ENCODE results near the gene PABPN1L. TPM values are rescaled to one million over a fixed set of nuclear protein-coding genes. Genes with fewer than 3 reads are reported as not detected.

The PABPN1L gene
- total and polyA plus RNA-seq, 2 donors = 0.09 to 0.34 TPM

DNA sequence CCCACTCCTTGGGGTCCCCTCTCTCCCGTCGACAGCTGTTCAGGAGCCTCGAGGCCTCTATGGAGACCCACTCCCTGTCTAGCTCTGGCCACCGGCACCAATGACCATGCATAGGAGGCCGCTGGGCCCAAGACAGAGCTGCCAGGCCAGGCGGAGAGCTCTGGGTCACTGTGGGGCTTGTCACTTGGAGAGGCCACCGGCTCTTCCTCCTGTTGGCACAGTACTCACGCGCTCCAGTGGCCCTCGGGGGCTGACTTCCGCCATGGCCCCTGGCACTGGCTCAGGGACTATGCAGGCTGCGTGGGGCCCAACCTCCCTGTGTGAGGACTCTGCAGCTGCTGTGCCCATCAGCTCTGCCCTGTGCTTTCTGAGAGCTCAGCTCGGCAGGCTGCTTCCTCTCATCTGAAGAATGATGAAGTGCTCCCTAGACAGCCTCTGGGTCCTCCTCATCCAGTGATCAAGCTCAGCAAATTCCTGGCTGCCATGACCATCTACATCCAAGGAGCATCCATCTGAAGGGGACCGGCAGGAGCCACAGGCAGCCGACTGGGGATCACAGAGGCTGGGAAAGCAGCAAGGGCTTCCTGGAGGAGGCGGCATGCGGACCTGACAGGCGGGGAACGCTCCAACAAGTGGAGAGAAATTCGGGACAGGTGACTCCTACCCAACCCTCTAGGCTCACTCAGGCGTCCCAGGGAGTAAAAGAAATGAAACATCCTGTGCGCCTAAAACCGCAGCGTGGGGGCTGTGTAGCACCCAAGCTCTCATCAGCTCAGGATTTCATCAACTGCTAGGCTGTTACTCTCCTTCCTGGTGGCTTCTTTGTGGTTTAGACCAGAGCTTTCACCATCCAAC is 26.5 kb downstream of the PABPN1L start:
- Histone ChIP-seq H3K4me3 (ENCODE audit: low read length in 2 of 2) (no peak overlapping the region), H3K36me3 (ENCODE audit: control insufficient read depth in 2 of 2, insufficient read depth in 2 of 2, low read length in 1 of 2) (peaks cover 11 to 15% of the 10 kb centered on the region in 2 donors), H3K9me3 (ENCODE audit: control insufficient read depth in 2 of 2, insufficient read depth in 1 of 2, low read length in 1 of 2) (no peaks in the 10 kb centered on the region), H3K27me3 (ENCODE audit: control insufficient read depth in 2 of 2, insufficient read depth in 1 of 2, low read length in 1 of 2) (no peaks in the 10 kb centered on the region), H3K27ac (ENCODE audit: low read depth in 1 of 2, low read length in 1 of 2) (no peak overlapping the region), H3K4me1 (ENCODE audit: control insufficient read depth in 2 of 2, insufficient read depth in 2 of 2, low read length in 2 of 2) (no peaks in the 10 kb centered on the region)
- 97% methylated on average over 24 of the region's 24 CpGs for WGBS
- no peak for DNase-seq (ENCODE audit: low read depth in 6 of 9, low spot score in 9 of 9)

DNA sequence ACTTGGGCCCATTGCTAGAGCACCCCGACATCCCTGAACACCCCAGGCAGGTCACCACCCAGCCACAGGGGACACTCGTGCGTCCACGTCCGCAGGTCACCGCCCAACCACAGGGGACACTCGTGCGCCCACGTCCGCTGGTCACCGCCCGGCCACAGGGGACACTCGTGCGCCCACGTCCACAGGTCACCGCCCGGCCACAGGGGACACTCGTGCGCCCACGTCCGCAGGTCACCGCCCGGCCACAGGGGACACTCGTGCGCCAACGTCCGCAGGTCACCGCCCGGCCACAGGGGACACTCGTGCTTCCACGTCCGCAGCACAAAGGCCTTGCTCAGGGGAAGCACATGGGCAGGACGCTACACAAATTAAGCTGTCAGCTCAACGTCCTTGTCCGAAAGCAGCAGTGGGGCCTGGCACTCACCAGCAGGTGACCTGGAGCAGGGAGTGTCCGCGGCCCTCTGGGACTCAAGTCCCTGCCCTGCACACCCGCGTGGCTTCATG is 27.4 kb downstream of the PABPN1L start:
- DNase-seq (ENCODE audit: low read depth in 6 of 9, low spot score in 9 of 9) = no peak
- Histone ChIP-seq H3K4me1 (ENCODE audit: control insufficient read depth in 2 of 2, insufficient read depth in 2 of 2, low read length in 2 of 2) (no peaks in the 10 kb centered on the region), H3K27me3 (ENCODE audit: control insufficient read depth in 2 of 2, insufficient read depth in 1 of 2, low read length in 1 of 2) (no peaks in the 10 kb centered on the region), H3K36me3 (ENCODE audit: control insufficient read depth in 2 of 2, insufficient read depth in 2 of 2, low read length in 1 of 2) (peaks cover 11 to 15% of the 10 kb centered on the region in 2 donors), H3K4me3 (ENCODE audit: low read length in 2 of 2) (no peak overlapping the region), H3K9me3 (ENCODE audit: control insufficient read depth in 2 of 2, insufficient read depth in 1 of 2, low read length in 1 of 2) (no peaks in the 10 kb centered on the region), H3K27ac (ENCODE audit: low read depth in 1 of 2, low read length in 1 of 2) (no peak overlapping the region)
- WGBS = 95% methylated on average over 39 of the region's 39 CpGs

DNA sequence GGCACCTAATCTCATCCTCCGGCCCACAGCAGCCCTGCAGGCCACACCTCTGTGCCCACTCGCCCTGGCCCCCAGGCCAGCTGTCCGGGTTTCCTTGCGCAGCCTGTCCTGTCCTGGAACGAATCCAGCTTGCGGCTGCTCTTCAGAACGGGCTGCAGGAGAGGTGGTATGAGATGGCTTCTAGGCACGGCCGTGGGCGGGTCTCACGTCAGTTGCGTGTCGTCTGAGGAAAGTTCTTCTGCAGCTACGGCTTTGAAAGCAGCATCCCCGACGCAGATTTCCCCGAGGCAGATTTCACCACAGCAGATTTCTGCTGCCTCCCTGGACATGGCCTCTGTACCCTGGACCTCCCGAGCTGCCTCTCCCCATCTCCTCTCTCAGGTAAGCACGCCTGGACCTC is 27.9 kb downstream of the PABPN1L start:
- no peak overlapping the region for H3K4me3 ChIP-seq (ENCODE audit: low read length in 2 of 2)
- H3K27ac ChIP-seq (ENCODE audit: low read depth in 1 of 2, low read length in 1 of 2) = no peak overlapping the region
- WGBS = 97% methylated on average over 19 of the region's 19 CpGs
- H3K9me3 ChIP-seq (ENCODE audit: control insufficient read depth in 2 of 2, insufficient read depth in 1 of 2, low read length in 1 of 2) = no peaks in the 10 kb centered on the region
- no peak for DNase-seq (ENCODE audit: low read depth in 6 of 9, low spot score in 9 of 9)
- peaks cover 11 to 15% of the 10 kb centered on the region in 2 donors for H3K36me3 ChIP-seq (ENCODE audit: control insufficient read depth in 2 of 2, insufficient read depth in 2 of 2, low read length in 1 of 2)
- no peaks in the 10 kb centered on the region for H3K27me3 ChIP-seq (ENCODE audit: control insufficient read depth in 2 of 2, insufficient read depth in 1 of 2, low read length in 1 of 2)
- H3K4me1 ChIP-seq (ENCODE audit: control insufficient read depth in 2 of 2, insufficient read depth in 2 of 2, low read length in 2 of 2) = no peaks in the 10 kb centered on the region

DNA sequence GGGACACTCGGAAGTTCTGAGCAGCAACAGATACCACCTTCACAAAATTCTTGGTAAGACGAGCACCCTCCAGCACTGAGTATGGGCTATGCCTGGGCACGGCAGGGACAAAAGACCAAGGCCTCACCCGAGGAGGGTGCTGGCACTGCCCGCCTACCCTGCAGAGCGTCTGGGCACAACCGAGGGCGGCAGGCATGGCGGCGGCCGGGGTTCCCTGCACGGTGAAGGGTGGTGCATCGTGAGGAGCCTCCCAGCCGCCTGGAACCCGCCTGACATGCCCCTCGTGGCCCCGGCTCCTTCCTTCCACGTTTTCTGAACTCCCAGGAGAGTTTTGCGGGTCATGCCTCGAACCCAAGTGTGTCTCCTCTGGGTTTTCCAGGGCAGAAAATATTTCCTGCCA is 28.7 kb downstream of the PABPN1L start:
- Histone ChIP-seq H3K27me3 (ENCODE audit: control insufficient read depth in 2 of 2, insufficient read depth in 1 of 2, low read length in 1 of 2) (no peaks in the 10 kb centered on the region), H3K36me3 (ENCODE audit: control insufficient read depth in 2 of 2, insufficient read depth in 2 of 2, low read length in 1 of 2) (peaks cover 11 to 15% of the 10 kb centered on the region in 2 donors)
- DNase-seq (ENCODE audit: low read depth in 6 of 9, low spot score in 9 of 9) = no peak

DNA sequence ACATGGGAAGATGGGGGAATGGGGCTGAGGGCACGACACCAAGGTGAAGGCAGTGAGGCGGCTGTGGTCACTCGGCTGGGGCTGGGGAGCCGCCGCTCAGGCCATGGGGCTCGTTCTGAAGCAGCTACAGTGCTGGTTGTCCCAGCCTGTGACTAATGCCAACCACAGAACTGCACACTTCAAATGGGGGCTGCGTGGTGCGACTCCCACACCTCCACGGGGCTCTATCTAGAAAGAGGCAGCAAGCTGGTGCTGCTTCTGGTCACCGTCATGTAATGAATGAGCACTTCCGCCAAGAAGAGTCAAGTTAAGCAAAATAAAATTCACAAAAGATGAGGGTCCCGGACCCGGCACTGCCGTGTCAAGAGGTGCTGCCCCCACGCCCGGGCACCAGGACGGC is 29.7 kb downstream of the PABPN1L start:
- WGBS = 97% methylated on average over 17 of the region's 17 CpGs
- Histone ChIP-seq H3K27ac (ENCODE audit: low read depth in 1 of 2, low read length in 1 of 2) (no peak overlapping the region), H3K36me3 (ENCODE audit: control insufficient read depth in 2 of 2, insufficient read depth in 2 of 2, low read length in 1 of 2) (peaks cover 11 to 15% of the 10 kb centered on the region in 2 donors), H3K9me3 (ENCODE audit: control insufficient read depth in 2 of 2, insufficient read depth in 1 of 2, low read length in 1 of 2) (no peaks in the 10 kb centered on the region), H3K4me1 (ENCODE audit: control insufficient read depth in 2 of 2, insufficient read depth in 2 of 2, low read length in 2 of 2) (no peaks in the 10 kb centered on the region), H3K4me3 (ENCODE audit: low read length in 2 of 2) (no peak overlapping the region), H3K27me3 (ENCODE audit: control insufficient read depth in 2 of 2, insufficient read depth in 1 of 2, low read length in 1 of 2) (no peaks in the 10 kb centered on the region)
- no peak for DNase-seq (ENCODE audit: low read depth in 6 of 9, low spot score in 9 of 9)

More for the DNA sequence above, 28.7 kb downstream of the PABPN1L start:
- Histone ChIP-seq H3K27ac (ENCODE audit: low read depth in 1 of 2, low read length in 1 of 2) (no peak overlapping the region), H3K9me3 (ENCODE audit: control insufficient read depth in 2 of 2, insufficient read depth in 1 of 2, low read length in 1 of 2) (no peaks in the 10 kb centered on the region), H3K4me1 (ENCODE audit: control insufficient read depth in 2 of 2, insufficient read depth in 2 of 2, low read length in 2 of 2) (no peaks in the 10 kb centered on the region), H3K4me3 (ENCODE audit: low read length in 2 of 2) (no peak overlapping the region)
- WGBS = 91% methylated on average over 20 of the region's 20 CpGs

DNA sequence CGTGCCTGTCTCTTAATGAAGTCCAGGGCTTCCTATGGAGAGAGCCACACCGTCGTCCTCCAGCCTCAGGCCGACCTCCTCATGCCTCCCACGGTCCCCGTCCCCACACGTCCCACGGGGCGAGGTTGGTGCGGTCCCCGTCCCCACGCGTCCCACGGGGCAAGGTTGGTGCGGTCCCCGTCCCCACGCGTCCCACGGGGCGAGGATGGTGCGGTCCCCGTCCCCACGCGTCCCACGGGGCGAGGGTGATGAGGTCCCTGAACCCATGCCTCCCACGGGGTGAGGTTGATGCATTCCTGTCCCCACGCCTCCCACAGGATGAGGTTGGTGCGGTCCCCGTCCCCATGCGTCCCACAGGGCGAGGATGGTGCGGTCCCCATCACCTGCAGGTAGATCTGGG is 30.6 kb downstream of the PABPN1L start:
- Histone ChIP-seq H3K9me3 (ENCODE audit: control insufficient read depth in 2 of 2, insufficient read depth in 1 of 2, low read length in 1 of 2) (no peaks in the 10 kb centered on the region), H3K4me3 (ENCODE audit: low read length in 2 of 2) (no peak overlapping the region), H3K36me3 (ENCODE audit: control insufficient read depth in 2 of 2, insufficient read depth in 2 of 2, low read length in 1 of 2) (peaks cover 11 to 15% of the 10 kb centered on the region in 2 donors), H3K27me3 (ENCODE audit: control insufficient read depth in 2 of 2, insufficient read depth in 1 of 2, low read length in 1 of 2) (no peaks in the 10 kb centered on the region), H3K27ac (ENCODE audit: low read depth in 1 of 2, low read length in 1 of 2) (no peak overlapping the region), H3K4me1 (ENCODE audit: control insufficient read depth in 2 of 2, insufficient read depth in 2 of 2, low read length in 2 of 2) (no peaks in the 10 kb centered on the region)
- DNase-seq (ENCODE audit: low read depth in 6 of 9, low spot score in 9 of 9) = no peak
- WGBS = 94% methylated on average over 33 of the region's 33 CpGs

DNA sequence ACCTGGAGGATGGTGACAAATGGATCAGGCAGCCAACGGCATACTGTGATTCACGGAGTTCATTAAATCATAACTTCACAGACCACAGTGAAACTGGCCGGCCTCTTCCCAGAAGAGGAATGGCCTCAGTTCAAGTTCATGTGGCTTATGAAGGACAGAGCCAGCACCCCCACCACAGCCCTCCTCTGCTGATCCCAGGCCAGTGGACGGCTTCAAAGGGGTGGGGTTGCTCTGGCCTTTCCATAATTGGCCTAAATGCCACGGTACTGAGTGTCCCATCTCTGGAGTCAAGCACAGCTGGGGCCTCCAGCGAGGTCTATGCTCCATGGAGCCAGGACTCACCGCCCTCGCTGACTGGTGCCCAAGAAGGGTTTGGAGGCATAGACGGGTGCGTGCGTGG is 31.1 kb downstream of the PABPN1L start:
- Histone ChIP-seq H3K4me1 (ENCODE audit: control insufficient read depth in 2 of 2, insufficient read depth in 2 of 2, low read length in 2 of 2) (no peaks in the 10 kb centered on the region), H3K27me3 (ENCODE audit: control insufficient read depth in 2 of 2, insufficient read depth in 1 of 2, low read length in 1 of 2) (no peaks in the 10 kb centered on the region), H3K36me3 (ENCODE audit: control insufficient read depth in 2 of 2, insufficient read depth in 2 of 2, low read length in 1 of 2) (peaks cover 10 to 11% of the 10 kb centered on the region in 2 donors), H3K27ac (ENCODE audit: low read depth in 1 of 2, low read length in 1 of 2) (no peak overlapping the region), H3K4me3 (ENCODE audit: low read length in 2 of 2) (no peak overlapping the region), H3K9me3 (ENCODE audit: control insufficient read depth in 2 of 2, insufficient read depth in 1 of 2, low read length in 1 of 2) (no peaks in the 10 kb centered on the region)
- WGBS = 88% methylated on average over 11 of the region's 11 CpGs
- DNase-seq (ENCODE audit: low read depth in 6 of 9, low spot score in 9 of 9) = no peak

DNA sequence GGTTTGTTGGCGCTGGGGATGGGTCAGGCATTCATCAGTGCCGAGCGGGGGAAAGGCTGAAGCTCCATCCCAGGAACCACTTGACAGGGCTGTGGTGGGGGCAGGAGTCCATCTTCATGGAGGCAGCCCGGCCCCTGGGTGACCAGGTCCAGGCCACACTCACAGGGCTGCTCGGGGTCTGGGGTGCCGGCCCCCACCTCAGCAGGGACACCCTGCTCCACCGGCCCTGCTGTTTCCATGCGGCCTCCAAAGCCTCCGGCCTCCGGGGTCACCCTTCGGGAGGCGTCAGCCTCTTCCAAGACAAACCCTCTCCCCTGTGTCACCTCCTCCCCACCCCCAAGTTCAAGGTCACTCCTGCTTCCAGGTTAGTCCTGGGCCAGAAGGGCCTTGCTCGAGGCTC is 31.8 kb downstream of the PABPN1L start:
- no peak for DNase-seq (ENCODE audit: low read depth in 6 of 9, low spot score in 9 of 9)
- 97% methylated on average over 13 of the region's 13 CpGs for WGBS
- H3K4me1 ChIP-seq (ENCODE audit: control insufficient read depth in 2 of 2, insufficient read depth in 2 of 2, low read length in 2 of 2) = no peaks in the 10 kb centered on the region
- no peak overlapping the region for H3K4me3 ChIP-seq (ENCODE audit: low read length in 2 of 2)
- peaks cover 4% of the 10 kb centered on the region in 2 donors for H3K36me3 ChIP-seq (ENCODE audit: control insufficient read depth in 2 of 2, insufficient read depth in 2 of 2, low read length in 1 of 2)
- no peaks in the 10 kb centered on the region for H3K27me3 ChIP-seq (ENCODE audit: control insufficient read depth in 2 of 2, insufficient read depth in 1 of 2, low read length in 1 of 2)
- H3K9me3 ChIP-seq (ENCODE audit: control insufficient read depth in 2 of 2, insufficient read depth in 1 of 2, low read length in 1 of 2) = no peaks in the 10 kb centered on the region
- H3K27ac ChIP-seq (ENCODE audit: low read depth in 1 of 2, low read length in 1 of 2) = no peak overlapping the region

DNA sequence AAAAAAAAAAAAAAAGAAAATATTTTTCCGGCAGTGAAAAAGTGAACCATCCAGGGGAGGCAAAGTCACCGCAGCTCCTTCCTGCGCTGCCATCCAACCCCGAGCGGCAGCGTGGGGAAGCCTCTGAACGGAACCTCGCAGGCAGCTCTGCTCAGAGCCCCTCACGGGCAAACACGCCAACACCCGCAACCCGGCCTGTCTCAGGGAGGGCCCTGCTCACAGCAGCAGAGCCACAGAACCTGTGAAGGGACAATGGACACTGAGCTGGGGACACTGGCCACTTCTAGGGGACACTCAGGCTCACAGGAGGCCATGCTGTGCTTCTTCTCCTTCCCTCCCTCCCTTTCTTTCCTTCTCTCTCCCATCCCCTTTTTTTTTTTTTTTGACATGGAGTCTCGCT is 33.4 kb downstream of the PABPN1L start:
- no peak for DNase-seq (ENCODE audit: low read depth in 6 of 9, low spot score in 9 of 9)
- Histone ChIP-seq H3K4me1 (ENCODE audit: control insufficient read depth in 2 of 2, insufficient read depth in 2 of 2, low read length in 2 of 2) (no peaks in the 10 kb centered on the region), H3K9me3 (ENCODE audit: control insufficient read depth in 2 of 2, insufficient read depth in 1 of 2, low read length in 1 of 2) (no peaks in the 10 kb centered on the region), H3K27ac (ENCODE audit: low read depth in 1 of 2, low read length in 1 of 2) (no peak overlapping the region), H3K27me3 (ENCODE audit: control insufficient read depth in 2 of 2, insufficient read depth in 1 of 2, low read length in 1 of 2) (no peaks in the 10 kb centered on the region), H3K36me3 (ENCODE audit: control insufficient read depth in 2 of 2, insufficient read depth in 2 of 2, low read length in 1 of 2) (peaks cover 0 to 3% of the 10 kb centered on the region in 2 donors), H3K4me3 (ENCODE audit: low read length in 2 of 2) (no peak overlapping the region)
- 96% methylated on average over 13 of the region's 13 CpGs for WGBS
